ENCODE measurements around the gene FRMD4B.
"Not testable (repeated sequence)": the region's sequence is repeated elsewhere in the genome, so short reads cannot be mapped to it uniquely, and the experiment has no call there.

Gene FRMD4B

DNA sequence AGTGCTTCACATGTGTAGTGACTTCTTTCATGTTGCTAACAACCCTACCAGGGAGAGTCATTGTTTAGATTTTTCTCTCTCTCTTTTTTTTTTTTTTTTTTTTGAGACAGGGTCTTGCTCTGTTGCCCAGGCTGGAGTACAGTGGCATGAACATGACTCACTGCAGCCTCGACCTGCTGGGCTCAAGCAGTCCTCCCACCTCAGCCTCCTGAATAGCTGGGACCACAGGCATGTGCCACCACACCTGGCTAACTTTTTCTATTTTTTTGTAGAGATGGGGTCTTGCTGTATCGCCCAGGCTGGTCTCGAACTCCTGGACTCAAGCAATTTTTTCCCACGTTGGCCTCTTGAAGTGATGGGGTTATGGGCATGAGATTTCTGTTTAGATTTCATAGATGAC, 63.4 kb downstream of the FRMD4B start:
- not testable (repeated sequence) for DNase-seq (ENCODE audit: low read depth in 2 of 2)

DNA sequence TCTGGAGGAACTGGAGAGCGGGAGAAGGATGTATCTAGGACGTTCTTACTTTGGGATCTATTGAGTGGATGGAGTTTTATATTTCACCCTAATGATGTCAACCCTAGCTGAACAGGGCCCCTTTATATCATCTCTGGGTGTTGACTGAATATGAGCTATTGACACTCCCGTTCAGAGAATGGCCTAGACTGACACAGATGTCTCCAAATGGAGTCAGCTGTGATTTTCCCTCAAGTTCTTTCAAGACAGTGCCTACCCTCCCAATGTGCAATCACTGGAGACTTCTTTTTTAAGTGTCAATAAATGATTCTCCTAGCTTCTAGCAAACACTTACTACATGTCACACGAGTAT, 63.8 kb downstream of the FRMD4B start:
- DNase-seq (ENCODE audit: low read depth in 2 of 2), result no peak

DNA sequence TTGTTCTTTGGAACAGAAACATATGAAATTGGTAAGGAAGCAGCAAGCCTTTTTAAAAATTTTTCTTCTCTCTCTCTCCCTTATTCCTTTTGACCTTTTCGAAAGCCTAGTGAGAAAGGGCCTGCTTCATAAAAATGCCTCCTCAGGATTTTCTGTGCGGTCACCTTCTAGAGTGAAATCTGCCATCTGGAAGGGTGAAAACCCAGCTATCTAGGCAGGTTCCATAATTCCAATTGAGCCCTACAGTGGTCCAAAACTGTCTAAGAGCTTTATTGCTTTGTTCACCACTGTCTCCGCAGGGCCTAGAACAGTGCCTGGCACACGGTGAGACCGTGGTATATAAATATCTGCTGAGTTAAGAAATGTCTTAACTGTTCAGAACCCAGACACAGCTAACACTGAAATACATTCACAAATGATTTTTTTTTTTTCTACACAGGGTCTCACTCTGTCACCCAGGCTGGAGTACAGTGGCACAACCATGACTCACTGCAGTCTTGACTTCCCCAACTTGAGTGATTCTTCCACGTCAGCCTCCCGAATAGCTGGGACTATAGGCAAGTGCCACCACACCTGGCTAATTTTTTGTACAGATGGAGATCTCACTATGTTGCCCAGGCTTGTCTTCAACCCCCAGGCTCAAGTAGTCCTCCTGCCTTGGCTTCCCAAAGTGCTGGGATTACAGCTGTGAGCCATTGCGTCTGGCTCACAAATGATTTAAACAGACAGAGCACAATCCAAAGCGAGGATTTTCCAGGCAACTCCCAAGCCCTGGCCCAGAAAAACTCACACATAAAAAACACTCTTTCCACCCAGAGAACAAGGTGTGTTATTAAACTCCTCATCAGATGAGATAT, 64.4 kb downstream of the FRMD4B start:
- DNase-seq (ENCODE audit: low read depth in 2 of 2), result no peak

DNA sequence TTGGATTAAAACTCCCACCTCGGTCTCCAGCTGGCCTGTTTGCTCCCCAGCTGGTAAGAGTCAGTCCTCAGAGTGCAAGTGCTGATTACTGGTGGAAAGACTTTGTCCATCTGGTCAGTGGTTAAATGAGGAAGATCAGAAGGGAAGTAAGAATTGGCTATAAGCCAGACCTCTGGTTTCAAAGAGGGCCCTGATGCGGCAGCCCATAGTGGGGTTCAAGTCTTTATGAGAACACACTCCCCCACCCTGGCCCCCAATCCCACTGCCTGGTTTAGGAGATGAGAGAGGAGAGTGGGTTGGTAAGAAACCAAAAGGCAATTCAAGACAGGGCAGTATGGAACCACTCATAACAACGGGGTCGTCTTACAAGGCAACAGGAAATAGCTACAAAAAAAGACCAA, 65.0 kb downstream of the FRMD4B start:
- no peak for DNase-seq (ENCODE audit: low read depth in 2 of 2)

DNA sequence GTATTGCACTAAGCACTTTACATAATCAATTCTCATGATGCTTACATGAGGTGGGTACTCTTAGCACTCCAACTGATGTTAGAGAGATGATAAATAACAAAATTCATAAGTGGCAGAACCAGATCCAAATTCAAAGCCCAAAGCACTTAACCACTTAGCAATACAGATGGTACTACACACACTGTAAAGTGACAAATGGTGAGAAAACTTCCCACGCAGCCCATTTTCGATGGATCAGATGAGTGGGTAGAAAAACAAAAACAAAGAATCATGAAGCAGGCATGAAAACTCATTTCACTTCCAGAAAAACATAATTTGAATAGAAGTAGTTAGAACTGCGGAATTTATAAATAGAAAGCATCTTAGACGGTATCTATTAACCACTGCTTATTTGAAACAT, 66.2 kb downstream of the FRMD4B start:
- no peak for DNase-seq (ENCODE audit: low read depth in 2 of 2)

DNA sequence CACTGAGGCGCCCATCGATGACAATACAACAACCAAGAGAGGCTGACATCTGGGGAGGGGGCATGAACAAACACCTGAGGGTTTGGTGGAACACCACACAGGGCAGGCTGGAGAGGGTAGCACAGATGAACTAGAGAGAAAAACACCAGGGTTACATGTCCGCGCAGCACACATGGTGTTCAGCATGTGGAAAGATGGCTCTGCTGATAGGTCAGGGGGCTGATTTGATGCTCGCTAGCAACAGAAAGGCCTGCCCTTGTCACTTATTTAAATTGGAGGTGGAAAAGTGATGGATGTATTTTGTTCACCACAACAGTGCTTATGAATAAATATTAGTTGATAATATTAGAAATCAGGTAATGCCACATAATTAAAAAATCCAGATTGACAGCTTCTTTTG, 67.5 kb downstream of the FRMD4B start:
- DNase-seq (ENCODE audit: low read depth in 2 of 2), result no peak

DNA sequence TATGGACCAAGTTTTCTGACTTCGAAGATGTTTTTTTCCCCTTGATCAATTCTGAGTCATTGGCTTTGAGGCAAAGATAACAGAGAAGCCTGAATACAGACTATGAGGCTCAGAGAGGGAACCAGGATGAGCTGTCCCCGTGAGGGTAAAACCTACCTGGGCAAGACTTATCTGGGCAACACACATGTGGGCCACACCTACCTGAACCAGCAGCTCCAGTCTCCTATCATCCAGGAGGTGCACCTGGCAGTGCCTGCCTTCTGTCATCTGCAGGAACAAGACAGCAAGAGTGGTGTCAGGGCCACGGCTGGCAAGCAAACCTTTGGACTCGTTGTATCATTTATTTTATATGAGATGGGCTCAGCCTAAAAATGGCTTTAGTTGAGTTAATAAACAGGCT, 72.6 kb downstream of the FRMD4B start:
- no peak for DNase-seq (ENCODE audit: low read depth in 2 of 2)

DNA sequence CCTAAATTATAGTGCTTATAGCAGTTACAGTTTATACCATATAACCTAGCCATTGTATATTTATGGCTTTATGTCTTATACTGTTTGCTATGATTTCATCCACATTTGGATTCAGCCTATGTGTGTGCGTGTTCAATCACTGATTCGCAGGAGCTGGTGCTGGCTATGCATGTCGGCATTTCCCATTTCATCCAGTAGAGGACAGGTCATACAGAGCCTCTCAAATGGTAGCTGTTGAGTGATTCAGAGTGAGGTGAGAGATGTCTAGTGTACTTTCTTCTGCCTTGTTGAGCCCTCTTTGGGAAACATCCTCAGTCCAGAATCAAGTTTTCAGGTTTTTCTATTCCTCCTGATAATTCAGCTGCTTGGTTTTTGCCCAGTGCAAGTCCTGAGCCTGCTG, 76.1 kb downstream of the FRMD4B start:
- DNase-seq (ENCODE audit: low read depth in 2 of 2), result no peak

DNA sequence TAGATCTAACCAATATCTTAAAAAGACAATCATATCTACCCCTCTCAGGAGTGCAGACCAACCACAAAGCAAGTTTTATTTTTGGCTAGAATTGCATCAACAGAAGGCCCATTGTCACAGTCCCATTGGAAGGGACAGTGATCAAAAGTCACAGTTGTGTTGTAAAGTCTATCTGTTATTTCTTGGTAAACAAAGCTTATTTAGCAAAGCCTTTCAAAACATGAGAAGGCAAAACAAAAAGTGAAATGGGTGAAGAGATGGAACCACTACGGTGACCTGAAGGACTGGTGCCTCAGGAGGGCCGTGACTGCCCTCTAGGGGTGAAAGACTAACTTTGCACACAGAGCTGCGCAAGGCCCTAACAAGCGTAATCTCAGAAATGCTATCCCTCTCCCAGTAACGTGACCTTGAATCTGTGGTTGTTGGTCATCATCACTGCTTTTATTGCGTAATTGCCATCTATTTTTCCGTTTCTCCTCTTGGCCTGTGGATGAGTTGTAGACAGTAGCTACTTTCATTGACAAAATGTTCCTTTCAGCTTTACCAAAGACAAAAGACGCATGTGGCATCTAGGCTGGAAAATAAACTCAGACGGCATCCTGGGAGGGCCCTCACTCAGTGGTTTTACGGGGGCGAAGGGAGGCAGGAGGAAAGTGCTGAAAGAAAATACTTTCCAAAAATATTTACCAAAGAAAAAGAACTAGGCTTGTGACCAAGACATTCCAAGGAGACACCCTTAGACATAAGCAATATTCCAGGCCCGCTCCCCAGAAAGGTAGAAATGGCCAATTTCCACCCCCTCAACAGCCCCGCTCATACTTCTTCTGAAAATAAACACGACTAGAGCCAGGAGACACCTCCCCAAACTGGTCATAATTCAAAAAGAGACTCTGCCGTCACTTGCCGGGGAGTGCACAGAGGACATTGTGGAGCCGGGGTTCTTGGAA, 79.4 kb downstream of the FRMD4B start:
- peak; percentile 54 to 57 for DNase-seq (ENCODE audit: low read depth in 2 of 2)

DNA sequence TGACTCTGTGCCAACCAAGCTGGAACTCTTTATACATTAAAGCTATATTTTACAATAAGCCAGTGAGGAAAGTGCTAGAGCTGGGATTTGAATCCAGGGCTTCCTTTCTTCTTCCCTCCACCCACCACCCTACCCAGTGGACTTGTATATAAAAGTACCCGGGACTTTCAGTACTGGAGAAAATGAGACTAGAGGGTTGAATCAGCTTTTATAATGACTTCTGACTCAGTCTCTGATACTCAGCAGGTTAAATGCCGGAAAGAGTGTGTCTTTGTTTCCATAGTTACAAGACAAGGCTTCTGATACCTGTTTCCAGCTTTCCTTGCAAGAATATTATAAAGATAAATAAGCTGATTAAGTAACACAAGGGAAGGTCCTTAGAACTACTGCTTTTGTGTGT, 80.9 kb downstream of the FRMD4B start:
- DNase-seq (ENCODE audit: low read depth in 2 of 2), result no peak

DNA sequence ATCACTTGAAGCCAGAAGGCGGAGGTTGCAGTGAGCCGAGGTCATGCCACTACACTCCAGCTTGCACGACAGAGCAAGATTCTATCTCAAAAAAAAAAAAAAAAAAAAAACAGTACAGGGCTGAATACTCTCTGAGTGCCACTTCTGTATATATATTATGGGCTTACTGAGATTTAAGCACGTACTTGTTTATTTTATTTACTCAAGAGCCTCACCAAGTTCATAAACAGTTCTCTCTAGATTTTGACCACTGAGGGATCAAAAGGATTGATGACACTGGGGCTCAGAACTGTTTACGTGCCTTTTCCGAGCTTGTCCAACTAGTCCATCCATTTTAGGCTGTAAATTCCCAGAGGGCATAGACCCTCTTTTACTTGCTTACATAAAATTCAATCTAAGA, 81.5 kb downstream of the FRMD4B start:
- DNase-seq (ENCODE audit: low read depth in 2 of 2), result no peak

DNA sequence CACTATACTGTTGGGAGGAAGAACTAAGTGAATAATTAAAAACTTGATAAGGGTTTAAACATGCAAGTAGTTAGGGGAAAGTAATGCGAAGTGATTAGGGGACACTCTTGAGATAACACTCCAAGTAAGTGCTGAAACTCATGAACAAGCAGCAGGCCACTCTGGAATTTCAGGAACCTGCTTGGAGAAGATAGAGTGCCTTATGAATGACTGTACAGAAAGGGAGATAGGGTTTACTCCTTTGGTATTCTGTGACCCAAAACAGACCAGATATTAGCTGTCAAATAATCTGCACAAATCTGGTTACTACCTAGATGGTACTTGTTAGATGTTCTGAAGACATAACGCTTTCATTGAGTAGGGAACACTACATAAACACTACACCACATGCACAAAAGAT, 85.6 kb downstream of the FRMD4B start:
- no peak for DNase-seq (ENCODE audit: low read depth in 2 of 2)

DNA sequence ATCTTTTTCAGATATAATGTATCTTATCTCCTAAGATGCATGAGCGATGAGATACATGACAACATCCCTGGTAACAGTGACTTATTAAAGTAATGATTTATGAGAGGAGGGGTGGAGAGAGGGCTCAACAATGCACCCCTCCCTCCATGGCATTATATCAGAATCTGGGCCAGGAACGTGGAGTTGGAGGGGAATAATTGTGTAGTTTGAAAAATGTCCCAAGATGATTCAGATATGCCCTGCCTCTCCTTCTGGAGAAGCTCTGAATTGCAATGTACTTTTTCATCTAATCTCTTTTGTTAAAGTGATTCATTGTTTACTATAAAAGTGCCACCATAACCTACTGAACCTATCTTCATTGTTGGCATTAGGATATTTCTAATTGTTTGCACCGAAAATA, 86.5 kb downstream of the FRMD4B start:
- DNase-seq (ENCODE audit: low read depth in 2 of 2), result no peak

DNA sequence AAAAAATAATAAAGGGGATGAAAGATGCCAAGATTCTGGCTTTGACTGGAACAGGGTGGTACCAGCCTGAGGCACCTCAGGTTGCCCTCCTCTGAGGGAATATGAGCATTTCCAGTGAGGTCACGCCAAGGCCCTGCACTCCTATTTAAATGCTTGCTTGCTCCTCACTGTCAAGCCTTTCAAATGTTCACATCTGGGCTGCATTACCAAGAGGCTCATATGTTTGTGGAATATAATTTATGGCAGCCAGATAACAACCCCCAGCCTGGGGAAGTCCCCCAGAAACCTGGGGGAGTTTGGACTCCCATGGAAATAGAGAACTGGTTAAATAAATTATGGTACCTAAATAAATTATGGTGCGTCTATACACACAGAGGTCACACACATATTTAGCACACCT, 88.4 kb downstream of the FRMD4B start:
- DNase-seq (ENCODE audit: low read depth in 2 of 2), result no peak

DNA sequence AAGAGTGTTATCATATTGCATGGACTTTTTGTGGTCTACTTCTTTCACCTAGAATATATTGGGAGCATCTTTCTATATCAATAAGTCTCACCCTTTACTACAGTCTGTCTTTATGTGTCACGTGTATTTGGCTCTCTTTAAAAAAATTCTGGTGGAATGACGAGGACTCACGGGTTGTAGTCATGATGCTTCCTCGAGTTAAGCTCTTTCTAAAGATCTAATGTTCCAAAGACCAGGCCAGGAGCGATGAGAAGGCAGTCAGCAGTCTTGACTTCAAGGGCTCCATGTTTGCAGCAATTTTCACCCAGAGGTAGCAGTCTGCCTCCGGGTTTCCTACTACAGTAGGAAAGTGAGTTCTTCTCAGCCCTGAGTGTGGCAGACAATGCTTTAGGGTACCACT, 88.9 kb downstream of the FRMD4B start:
- no peak for DNase-seq (ENCODE audit: low read depth in 2 of 2)

DNA sequence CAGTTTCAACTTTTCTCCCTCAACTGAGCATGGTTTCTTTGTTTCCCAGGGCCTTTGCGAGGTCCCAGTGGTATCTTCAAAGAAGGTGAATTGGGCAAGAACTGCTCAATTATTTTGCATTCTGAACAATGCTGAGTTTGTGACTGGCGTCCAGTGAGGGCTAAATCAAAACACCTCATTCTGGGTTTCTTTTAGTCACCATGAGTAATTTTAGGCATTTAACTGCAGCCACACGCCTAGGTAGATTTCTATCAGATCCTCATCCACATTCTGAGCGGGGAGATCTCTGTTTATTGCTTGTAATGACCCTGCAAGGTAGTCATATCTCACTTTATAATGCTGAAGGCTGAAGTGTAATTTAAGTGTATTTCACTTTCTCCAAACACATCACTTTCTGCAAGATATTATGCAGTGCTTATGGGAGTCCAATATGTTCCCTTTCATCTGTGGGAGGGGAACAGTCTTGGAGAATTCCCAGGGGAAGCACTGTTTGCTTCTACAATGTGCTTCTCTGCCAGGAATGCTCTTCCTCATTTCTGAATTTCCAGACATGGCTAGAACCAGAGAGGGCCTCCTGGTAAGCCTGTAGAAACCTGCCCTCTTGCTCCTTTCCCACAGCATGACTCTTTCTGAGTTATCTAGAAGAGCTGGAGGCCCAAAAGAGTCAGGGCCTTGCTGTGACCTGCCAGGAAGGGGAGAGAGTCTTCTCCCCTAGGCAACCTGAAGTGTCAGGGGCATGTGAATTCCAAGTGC, 91.7 kb downstream of the FRMD4B start:
- DNase-seq (ENCODE audit: low read depth in 2 of 2), result no peak

DNA sequence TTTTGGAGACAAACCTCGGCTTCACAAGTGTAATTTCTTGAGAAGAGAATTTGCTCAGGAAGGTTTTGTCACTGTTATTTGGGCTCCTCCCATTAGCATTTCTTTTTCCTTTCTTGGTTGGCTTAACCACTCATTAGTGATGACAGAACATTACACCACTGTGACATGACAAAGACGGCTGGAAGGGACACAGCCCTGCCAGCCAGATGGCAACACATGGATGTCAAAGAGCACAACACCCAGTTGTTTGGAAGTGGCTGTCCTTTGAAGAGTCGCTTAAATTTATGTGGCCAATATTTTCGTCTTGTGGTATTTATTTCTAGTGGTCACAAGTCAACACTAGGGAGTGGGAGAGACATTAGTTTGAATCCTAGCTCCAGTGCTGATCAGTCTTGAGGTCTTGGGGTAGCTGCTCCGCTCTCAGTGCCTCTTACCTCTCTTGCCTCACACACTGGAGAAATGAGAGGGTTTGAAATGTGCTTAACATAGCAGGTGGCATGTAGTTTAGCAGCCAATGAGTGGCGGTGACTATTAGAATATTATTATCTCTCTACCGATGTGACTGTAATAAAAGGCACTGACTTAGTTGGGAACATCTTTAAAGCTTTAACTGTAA, 92.8 kb downstream of the FRMD4B start:
- DNase-seq (ENCODE audit: low read depth in 2 of 2), result no peak

DNA sequence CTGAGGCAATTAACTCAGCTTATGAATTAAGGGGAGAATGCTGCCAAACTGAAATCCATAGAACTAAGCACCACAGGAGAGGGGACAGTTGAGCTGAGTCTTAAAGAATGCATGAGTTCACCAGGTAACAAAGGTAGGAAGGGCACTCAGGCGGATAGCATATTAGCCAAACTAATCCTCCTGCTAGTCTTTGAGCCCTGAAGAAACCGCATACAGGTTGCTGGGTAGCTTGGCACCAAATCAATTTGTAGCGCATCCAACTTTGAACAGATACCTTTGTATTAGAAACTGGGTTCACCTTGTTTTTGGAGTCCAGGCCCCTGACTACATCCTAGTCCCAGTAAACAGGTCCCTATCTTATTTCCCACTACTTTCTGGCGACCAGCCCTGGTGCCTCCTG, 93.7 kb downstream of the FRMD4B start:
- no peak for DNase-seq (ENCODE audit: low read depth in 2 of 2)

DNA sequence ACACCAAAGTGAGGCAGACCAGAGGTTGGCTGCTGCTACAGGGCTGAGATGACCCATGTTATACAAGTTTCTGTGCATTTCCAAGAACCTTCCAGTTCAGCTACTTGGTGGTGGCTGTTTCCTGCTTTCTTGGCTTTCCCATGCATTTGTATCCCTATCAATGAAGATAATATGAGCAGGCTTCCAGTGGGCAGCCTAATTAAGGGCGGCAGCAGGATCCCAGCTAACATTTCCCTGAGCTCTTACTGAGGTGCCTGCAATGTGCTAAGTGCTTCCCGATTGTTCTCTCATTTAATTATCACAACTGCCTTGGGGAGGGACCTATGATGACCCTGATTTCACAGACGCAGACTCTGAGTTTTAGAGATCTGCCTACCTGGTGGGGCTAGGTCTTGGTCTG, 95.5 kb downstream of the FRMD4B start:
- no peak for DNase-seq (ENCODE audit: low read depth in 2 of 2)

DNA sequence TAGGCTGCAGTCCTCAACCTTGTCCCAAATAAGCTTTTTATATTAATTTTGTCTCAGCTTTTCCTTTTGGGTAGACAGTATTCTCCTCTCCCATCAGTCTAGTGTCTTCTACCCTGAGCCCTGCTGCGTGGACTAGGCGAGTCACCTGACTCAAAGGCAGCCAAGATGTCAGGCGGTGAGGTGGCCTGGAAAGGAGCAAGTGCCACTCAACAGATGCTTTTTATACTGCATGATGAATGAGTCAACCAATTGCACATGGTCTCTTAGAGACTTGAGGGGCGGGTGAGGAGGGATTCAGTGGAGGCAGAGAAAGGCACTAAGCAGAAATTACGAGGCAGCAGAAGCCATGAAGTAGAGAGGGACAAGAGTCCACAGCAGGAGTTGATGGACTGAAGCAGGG, 95.9 kb downstream of the FRMD4B start:
- no peak for DNase-seq (ENCODE audit: low read depth in 2 of 2)

DNA sequence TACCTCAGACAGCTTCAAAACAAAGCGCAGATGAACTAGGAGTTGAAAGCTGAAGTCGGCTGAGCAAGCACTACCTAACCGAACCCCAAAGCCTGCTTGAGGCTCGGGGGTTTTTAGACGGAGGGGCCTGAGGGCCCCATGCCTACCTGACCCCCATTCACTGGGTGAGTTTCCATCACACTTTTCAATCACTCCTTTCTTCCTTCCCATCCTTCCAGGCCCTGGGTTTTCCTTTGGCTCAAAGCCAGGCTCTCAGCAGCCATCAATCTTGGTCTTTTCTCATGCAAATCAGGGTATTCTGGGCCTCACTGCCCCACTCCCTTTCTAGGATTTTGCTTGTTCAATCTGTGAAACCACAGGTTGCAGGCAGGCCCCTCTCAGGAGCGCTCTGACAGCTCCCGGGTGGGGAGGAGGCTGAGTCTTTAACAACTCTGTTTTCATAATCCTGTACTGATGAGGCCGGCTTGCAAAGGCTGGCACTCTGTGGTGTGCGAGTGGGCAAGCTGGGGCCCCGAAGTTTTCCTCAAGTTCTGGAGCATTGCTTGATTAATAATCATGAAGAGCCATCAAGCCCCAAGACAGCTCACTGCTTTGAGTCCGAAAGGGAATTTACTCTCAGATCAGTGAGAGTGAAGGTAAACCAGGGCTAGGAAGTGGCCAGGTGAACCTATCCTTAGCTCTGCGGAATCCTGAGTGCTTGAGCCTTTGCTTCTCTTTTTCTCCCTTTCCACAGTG, 97.6 kb downstream of the FRMD4B start:
- DNase-seq (ENCODE audit: low read depth in 2 of 2), result peak; percentile 48 to 49

Measured in stimulated activated CD4-positive, alpha-beta T cell treated with anti-CD3 and anti-CD28 coated beads, Interleukin-15, amount 100 ng/mL, for 48 hours (primary cell).